Measurements from ENCODE around the gene HIPK2. TPM values are rescaled to one million over a fixed set of nuclear protein-coding genes. Genes with fewer than 3 reads are reported as not detected.

The HIPK2 gene
- total RNA-seq, 2 donors from 2014 or later = 95.1 to 125 TPM

GRCh38 chr7:139763330-139763729 lies 14.5 kb downstream of the HIPK2 start:
- 94 to 95% methylated on average over 7 to 10 of the region's 10 CpGs for WGBS, 2 experiments (ENCODE audit: insufficient coverage in 1 of 2, insufficient read length in 1 of 2)
- Mint-ChIP-seq H3K9me3 (no peaks in the 10 kb centered on the region), H3K4me3 (no peak overlapping the region), H3K36me3 (ENCODE audit: low read depth) (peaks cover 29% of the 10 kb centered on the region), H3K4me1 (peaks cover 9% of the 10 kb centered on the region), H3K27ac (no peak overlapping the region), H3K27me3 (ENCODE audit: insufficient read depth) (no peaks in the 10 kb centered on the region)
- Histone ChIP-seq H3K27ac (ENCODE audit: low read depth, low read length) (no peak overlapping the region), H3K4me3 (ENCODE audit: low read length) (no peak overlapping the region), H3K27me3 (ENCODE audit: control insufficient read depth, insufficient read depth, low read length, poor library complexity, severe bottlenecking) (no peaks in the 10 kb centered on the region), H3K4me1 (ENCODE audit: control insufficient read depth, insufficient read depth, low read length) (no peaks in the 10 kb centered on the region), H3K9ac (ENCODE audit: extremely low read depth, low read length, poor library complexity, severe bottlenecking) (no peak overlapping the region), H3K9me3 (ENCODE audit: control insufficient read depth, low read length) (no peaks in the 10 kb centered on the region), H3K36me3 (ENCODE audit: control insufficient read depth, insufficient read depth, low read length) (peaks cover 47% of the 10 kb centered on the region)
- TF ChIP-seq CTCF (conservative IDR thresholded peaks at IDR 0.05) = no peak
- DNase-seq = no peak

GRCh38 chr7:139762886-139763285 lies 14.9 kb downstream of the HIPK2 start:
- peaks cover 29% of the 10 kb centered on the region for H3K36me3 Mint-ChIP-seq (ENCODE audit: low read depth)
- Histone ChIP-seq H3K36me3 (ENCODE audit: control insufficient read depth, insufficient read depth, low read length) (peaks cover 47% of the 10 kb centered on the region), H3K9ac (ENCODE audit: extremely low read depth, low read length, poor library complexity, severe bottlenecking) (no peak overlapping the region), H3K4me1 (ENCODE audit: control insufficient read depth, insufficient read depth, low read length) (no peaks in the 10 kb centered on the region), H3K27me3 (ENCODE audit: control insufficient read depth, insufficient read depth, low read length, poor library complexity, severe bottlenecking) (no peaks in the 10 kb centered on the region), H3K9me3 (ENCODE audit: control insufficient read depth, low read length) (no peaks in the 10 kb centered on the region), H3K4me3 (ENCODE audit: low read length) (no peak overlapping the region), H3K27ac (ENCODE audit: low read depth, low read length) (no peak overlapping the region)
- H3K27me3 Mint-ChIP-seq (ENCODE audit: insufficient read depth) = no peaks in the 10 kb centered on the region
- H3K9me3 Mint-ChIP-seq = no peaks in the 10 kb centered on the region
- no peak overlapping the region for H3K4me3 Mint-ChIP-seq
- no peak for TF ChIP-seq CTCF (conservative IDR thresholded peaks at IDR 0.05)
- H3K4me1 Mint-ChIP-seq = peaks cover 9% of the 10 kb centered on the region
- DNase-seq = peak; percentile 48
- no peak overlapping the region for H3K27ac Mint-ChIP-seq
- 98 to 100% methylated on average over 2 of the region's 2 CpGs for WGBS, 2 experiments (ENCODE audit: insufficient coverage in 1 of 2, insufficient read length in 1 of 2)

GRCh38 chr7:139758388-139758787 lies 19.4 kb downstream of the HIPK2 start:
- no peak overlapping the region for H3K4me3 ChIP-seq (ENCODE audit: low read length)
- no peak overlapping the region for H3K27ac ChIP-seq (ENCODE audit: low read depth, low read length)
- no peaks in the 10 kb centered on the region for H3K9me3 ChIP-seq (ENCODE audit: control insufficient read depth, low read length)
- Mint-ChIP-seq H3K4me1 (peaks cover 5% of the 10 kb centered on the region), H3K27me3 (ENCODE audit: insufficient read depth) (no peaks in the 10 kb centered on the region), H3K9me3 (no peaks in the 10 kb centered on the region), H3K27ac (no peak overlapping the region), H3K4me3 (no peak overlapping the region), H3K36me3 (ENCODE audit: low read depth) (peaks cover 18% of the 10 kb centered on the region)
- no peaks in the 10 kb centered on the region for H3K4me1 ChIP-seq (ENCODE audit: control insufficient read depth, insufficient read depth, low read length)
- TF ChIP-seq CTCF (conservative IDR thresholded peaks at IDR 0.05) = no peak
- no peak overlapping the region for H3K9ac ChIP-seq (ENCODE audit: extremely low read depth, low read length, poor library complexity, severe bottlenecking)
- no peaks in the 10 kb centered on the region for H3K27me3 ChIP-seq (ENCODE audit: control insufficient read depth, insufficient read depth, low read length, poor library complexity, severe bottlenecking)
- H3K36me3 ChIP-seq (ENCODE audit: control insufficient read depth, insufficient read depth, low read length) = peaks cover 24% of the 10 kb centered on the region
- DNase-seq = peak; percentile 47
- 67 to 93% methylated on average over 5 to 8 of the region's 8 CpGs for WGBS, 2 experiments (ENCODE audit: insufficient coverage in 1 of 2, insufficient read length in 1 of 2)
